Measurements from ENCODE around the gene WBP1L.

The WBP1L gene

GRCh38 chr10:102808380-102808779, 64.6 kb downstream of the WBP1L start:
- H3K4me3 ChIP-seq (ENCODE audit: low read depth, low read length) = no peak overlapping the region
- TF ChIP-seq, protein P1, sequence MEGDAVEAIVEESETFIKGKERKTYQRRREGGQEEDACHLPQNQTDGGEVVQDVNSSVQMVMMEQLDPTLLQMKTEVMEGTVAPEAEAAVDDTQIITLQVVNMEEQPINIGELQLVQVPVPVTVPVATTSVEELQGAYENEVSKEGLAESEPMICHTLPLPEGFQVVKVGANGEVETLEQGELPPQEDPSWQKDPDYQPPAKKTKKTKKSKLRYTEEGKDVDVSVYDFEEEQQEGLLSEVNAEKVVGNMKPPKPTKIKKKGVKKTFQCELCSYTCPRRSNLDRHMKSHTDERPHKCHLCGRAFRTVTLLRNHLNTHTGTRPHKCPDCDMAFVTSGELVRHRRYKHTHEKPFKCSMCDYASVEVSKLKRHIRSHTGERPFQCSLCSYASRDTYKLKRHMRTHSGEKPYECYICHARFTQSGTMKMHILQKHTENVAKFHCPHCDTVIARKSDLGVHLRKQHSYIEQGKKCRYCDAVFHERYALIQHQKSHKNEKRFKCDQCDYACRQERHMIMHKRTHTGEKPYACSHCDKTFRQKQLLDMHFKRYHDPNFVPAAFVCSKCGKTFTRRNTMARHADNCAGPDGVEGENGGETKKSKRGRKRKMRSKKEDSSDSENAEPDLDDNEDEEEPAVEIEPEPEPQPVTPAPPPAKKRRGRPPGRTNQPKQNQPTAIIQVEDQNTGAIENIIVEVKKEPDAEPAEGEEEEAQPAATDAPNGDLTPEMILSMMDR (IDR thresholded peaks at IDR 0.05; ENCODE audit: low read depth, low read length, missing control alignments) = no peak
- no peak overlapping the region for H3K27ac ChIP-seq
- in situ Hi-C loops (cut with HindIII; ENCODE audit: low pct_ligation_motif_present, low sequenced_read_pairs) = no loop called here
- H3K36me3 ChIP-seq (replicated peaks) = peaks cover 28% of the 10 kb centered on the region
- no peak for DNase-seq
- H3K27me3 ChIP-seq (replicated peaks) = no peaks in the 10 kb centered on the region

GRCh38 chr10:102811346-102811745, 67.6 kb downstream of the WBP1L start:
- no peak overlapping the region for H3K4me3 ChIP-seq (ENCODE audit: low read depth, low read length)
- TF ChIP-seq, protein P1 (IDR thresholded peaks at IDR 0.05; ENCODE audit: low read depth, low read length, missing control alignments) = no peak
- in situ Hi-C loops (cut with HindIII; ENCODE audit: low pct_ligation_motif_present, low sequenced_read_pairs) = no loop called here
- DNase-seq = no peak
- H3K36me3 ChIP-seq (replicated peaks) = peaks cover 31% of the 10 kb centered on the region
- no peaks in the 10 kb centered on the region for H3K27me3 ChIP-seq (replicated peaks)
- H3K27ac ChIP-seq = no peak overlapping the region

DNA sequence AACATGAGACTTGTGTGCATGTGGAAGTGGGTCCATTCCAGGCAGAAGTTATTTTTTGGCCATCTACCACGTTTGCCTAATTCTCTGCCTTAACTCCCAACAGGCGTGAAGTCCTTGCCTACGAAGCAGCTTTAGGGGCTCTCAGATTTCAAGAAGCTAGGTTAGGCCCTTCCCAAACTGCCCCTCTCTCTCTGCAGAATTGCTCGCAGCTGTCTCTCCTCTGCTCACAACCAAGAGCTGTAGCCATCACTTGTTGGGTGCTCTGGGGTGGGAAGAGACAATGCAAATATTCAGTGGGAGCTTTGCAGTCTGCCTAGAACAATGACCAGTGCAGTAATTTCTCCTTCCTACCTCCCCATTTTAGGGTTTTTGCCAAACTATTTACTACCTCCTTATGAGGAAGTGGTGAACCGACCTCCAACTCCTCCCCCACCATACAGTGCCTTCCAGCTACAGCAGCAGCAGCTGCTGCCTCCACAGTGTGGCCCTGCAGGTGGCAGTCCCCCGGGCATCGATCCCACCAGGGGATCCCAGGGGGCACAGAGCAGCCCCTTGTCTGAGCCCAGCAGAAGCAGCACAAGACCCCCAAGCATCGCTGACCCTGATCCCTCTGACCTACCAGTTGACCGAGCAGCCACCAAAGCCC, 68.6 kb downstream of the WBP1L start:
- in situ Hi-C loops (cut with HindIII; ENCODE audit: low pct_ligation_motif_present, low sequenced_read_pairs) = no loop called here
- DNase-seq = no peak
- H3K27ac ChIP-seq = no peak overlapping the region
- TF ChIP-seq, protein P1 (IDR thresholded peaks at IDR 0.05; ENCODE audit: low read depth, low read length, missing control alignments) = no peak
- H3K36me3 ChIP-seq (replicated peaks) = peaks cover 31% of the 10 kb centered on the region
- no peak overlapping the region for H3K4me3 ChIP-seq (ENCODE audit: low read depth, low read length)
- H3K27me3 ChIP-seq (replicated peaks) = no peaks in the 10 kb centered on the region

GRCh38 chr10:102813017-102813541, 69.3 kb downstream of the WBP1L start:
- no peak for DNase-seq
- Histone ChIP-seq H3K36me3 (replicated peaks) (peaks cover 31% of the 10 kb centered on the region), H3K4me3 (ENCODE audit: low read depth, low read length) (no peak overlapping the region), H3K27me3 (replicated peaks) (no peaks in the 10 kb centered on the region), H3K27ac (no peak overlapping the region)
- TF ChIP-seq, protein P1 (IDR thresholded peaks at IDR 0.05; ENCODE audit: low read depth, low read length, missing control alignments) = no peak
- in situ Hi-C loops (cut with HindIII; ENCODE audit: low pct_ligation_motif_present, low sequenced_read_pairs) = no loop called here

DNA sequence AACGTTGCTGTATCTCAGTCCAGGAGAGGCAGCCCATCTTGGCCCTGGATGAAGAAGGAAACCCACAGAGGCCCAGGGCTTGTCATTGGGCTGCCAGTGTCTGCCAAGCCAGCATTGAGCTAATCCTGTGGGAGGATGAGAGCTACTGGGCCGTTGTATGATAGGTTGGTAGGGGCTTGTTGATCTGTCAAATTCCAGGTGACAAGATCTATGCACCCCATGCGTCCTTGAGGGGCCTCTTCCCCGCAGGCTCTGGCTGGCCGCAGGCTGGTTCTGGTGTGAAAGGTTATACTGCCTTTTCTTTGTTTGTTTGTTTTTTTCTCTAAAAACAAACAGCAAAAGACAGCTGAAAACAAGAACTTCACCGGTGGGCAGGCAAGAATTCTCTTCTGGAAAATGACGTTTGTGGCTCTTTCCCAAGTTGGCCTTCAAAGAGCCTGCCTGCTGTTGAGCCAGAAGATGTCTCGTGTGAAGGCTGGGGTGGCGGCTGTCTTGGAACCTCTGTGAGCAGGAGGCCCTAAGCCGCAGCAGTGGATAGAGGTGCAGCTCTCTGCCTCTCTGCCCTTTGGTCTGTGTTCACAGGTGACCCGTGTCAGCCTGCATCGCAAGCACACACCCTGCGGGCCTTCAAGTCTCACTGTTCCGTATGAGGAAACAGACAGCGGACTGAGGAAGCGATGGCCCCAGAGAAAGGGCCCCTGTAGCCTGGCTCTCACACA, 70.1 kb downstream of the WBP1L start:
- in situ Hi-C loops (cut with HindIII; ENCODE audit: low pct_ligation_motif_present, low sequenced_read_pairs) = no loop called here

More for the DNA sequence above, 70.1 kb downstream of the WBP1L start:
- Histone ChIP-seq H3K36me3 (replicated peaks) (peaks cover 31% of the 10 kb centered on the region), H3K27me3 (replicated peaks) (no peaks in the 10 kb centered on the region), H3K27ac (peak overlapping the region; percentile 96), H3K4me3 (ENCODE audit: low read depth, low read length) (no peak overlapping the region)
- TF ChIP-seq, protein P1 (IDR thresholded peaks at IDR 0.05; ENCODE audit: low read depth, low read length, missing control alignments) = no peak
- peak; percentile 39 for DNase-seq

Measured in brain microvascular endothelial cell (primary cell).